GM18867 (cell line): Measurements from ENCODE around the gene KCTD11.

Experiments used
- ATAC-seq: cut with Tn5 transposase; IDR thresholded peaks from one replicate; pipeline ENCODE4 v1.9.1; 2021; ENCODE audit warnings: mild to moderate bottlenecking, moderate library complexity; ENCODE audit not compliant: unreplicated experiment

KCTD11 gene

GRCh38 chr17:7403977-7404736, 52.2 kb downstream of the KCTD11 start, which contains the start of gene TMEM256:
TSS of gene TMEM256 (minus strand) at chr17:7404097. CDS start at chr17:7404084, 13 bp downstream.
- peak; percentile 90 for ATAC-seq
